Middle frontal gyrus (tissue), 1 donor: ENCODE data around the gene IRF4.

Experiments used
- DNase-seq: peaks from one replicate; pipeline ENCODE4 v3.0.0-alpha.2; 2015; ENCODE audit warnings: low spot score; ENCODE audit errors: extremely low spot score

Gene IRF4

DNA sequence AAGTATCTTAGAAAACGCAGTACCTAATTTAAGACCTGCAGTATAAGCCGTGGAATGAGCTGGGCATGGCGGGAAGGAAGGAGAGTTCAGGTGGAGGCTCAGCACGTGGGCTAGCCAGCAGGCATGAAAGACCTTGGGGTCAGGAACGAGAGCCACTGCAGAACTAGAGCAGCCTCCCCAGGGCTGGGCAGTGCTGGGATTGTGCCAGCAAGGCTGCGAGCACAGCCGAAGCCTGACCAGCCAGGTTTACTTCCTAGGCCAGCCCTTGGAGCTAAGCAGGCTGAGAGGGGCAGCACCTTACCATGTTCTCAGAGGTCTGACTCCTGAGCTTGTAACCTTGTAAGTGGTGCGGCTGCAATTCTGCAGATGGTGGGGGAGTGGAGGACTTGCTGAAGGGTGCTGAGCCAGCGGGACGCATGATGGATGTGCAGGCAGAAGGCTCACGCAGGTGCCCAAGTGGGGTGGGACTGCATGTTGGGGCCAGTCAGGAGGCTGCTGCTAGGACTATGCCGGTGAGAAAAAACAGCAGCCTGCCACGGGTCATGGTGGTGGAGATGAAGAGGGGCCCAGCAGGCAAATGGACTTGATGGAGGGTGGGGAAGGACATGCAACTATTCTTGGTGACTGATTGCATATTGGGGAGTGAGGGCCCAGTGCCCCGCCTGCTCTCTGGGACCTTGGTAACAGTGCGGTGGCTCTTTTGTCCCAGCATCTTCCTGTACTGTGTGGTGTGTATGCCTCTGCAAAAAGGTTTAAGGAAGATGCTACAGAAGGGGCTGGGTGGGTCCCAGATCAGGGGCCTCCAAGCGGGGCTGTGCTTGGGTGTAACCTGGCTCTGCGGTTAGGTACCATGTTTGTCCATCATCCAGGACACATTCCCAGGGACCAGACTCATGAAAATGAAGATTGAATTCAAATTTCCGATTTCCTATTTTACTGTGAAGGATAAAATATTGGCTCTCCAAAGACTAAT is 37.6 kb upstream of the IRF4 start:
- no peak for DNase-seq

DNA sequence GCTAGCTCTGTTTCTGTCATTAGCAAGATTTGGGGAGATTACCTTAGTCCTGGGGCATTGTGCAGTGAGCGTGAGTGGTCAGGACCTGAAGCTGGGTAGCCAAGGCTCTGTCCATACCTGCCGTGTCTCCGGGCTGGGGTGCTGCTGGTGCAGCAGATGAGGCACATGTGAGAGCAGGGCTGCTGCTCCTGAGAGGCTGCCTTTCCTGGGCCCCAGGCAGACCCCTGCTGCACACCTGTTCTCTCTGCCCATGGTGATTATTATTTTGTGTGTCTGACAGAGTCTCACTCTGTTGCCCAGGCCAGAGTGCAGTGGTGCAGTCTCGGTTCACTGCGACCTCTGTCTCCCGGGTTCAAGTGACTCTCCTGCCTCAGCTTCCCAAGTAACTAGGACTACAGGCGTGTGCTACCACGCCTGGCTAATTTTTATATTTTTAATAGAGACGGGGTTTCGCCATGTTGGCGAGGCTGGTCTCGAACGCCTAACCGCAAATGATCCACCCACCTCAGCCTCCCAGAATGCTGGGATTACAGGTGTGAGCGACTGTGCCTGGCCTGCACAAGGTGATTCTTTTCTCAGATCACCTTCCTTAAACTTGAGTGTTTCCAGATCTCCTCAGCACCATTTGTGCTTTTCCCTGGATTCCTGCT is 36.8 kb upstream of the IRF4 start:
- DNase-seq = no peak

DNA sequence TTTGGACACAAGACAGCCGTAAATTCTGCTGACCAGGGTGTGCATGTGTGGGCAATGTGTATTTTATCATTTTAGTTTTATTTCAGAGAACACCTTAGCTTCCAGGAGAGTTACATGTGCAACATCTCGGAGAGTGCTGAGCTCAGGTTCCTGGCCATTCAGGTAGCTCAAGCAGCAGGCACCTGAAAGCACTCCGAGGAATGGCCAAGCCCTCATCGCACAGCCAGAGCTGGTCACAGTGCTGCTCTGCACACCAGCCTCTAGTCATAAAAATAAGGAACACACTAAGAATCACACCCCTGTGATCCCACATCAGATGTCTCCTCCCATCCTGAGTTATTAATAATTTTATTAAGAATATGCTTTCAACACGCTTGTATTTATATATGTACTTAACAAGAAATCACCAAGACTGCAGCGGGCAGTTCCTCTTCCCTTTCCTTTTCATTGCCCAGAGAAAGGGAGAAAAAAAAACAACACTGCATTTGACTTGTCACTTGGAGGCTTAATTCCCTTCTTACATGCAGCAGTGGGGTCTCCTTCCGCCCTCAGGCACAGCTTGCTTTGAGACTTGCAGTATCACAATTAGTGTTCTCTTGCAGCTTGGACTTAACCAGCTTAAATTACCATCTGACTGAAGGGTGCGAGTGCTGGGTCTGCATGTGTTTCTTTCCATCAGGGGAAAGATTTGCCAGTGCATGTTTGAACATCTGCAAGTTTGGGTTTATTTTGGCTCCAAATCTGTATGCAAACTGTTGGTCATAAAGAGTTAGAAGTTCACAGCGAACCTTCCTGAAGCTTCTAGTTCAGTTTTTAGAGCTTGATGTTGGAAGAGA is 36.0 kb upstream of the IRF4 start:
- no peak for DNase-seq

DNA sequence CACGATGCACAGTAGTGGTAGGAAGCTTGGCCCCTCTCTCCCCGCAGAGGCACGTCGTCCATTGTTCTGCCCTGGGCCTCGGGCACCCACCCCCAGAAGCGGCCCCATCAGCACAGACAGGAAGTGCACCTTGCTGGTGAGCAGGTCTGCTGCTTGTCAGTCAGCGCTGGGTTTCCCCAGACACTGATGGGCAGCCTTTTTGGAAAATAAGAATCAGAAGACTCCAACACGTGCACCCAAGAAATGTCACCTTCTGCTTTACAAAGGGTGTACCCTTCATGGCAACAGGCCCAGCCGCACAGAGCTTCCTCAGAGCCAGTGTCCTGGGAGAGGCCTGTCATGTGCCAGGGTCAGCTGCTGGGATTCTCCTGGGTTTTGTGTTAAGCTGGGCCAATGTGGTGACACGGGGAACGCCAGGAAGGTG is 34.7 kb upstream of the IRF4 start:
- DNase-seq = no peak

DNA sequence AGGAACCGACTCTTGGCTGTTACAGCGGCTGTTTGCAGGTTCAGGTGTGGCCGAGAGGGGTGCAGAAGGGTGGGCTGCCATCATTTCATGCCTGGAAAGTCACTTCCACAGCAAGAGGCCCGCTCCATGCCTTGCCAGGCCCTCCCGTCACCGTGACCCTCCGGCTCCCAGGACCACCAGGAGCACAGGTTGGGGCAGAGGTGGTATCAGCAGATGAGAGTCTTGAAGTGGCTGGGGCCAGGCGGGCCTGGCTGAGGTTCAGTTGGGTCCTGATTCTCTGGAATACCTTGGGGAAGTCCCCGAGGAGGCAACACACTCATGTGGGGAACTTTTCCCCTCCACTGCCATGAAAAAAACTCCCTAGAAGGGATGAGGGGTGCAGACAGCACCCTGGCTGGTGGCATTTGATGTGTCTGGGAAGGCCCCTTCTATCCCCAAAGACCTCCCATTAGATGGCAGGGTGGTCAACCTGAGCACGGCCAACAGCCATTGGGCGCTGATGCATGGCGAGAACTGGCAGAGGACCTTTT is 34.2 kb upstream of the IRF4 start:
- DNase-seq = no peak

DNA sequence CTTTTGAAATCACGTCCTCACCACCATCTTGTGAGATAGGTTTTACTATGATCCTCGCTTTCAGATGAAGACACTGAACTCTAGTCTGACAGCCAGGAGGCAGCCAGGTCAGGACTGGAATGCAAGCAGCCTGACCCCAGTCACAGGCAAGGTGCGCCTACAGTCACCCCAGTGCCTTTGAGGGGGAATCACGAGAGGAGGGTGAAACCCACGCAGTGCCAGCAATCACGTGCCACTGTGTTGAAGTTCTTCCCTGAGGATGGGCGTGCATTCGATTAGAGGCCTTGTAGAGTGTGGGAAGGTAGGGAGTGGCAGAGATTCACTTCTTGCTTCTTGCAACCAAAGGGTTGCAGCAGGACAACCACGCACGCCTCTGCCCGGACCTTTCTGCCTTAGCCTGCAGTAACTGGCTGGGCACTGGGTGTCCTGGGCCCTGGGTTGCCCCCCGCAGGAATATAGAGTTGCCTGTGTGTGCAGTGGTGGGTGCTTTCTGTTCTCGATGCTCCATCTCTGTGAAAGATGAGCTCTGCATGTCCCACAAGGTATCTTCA is 33.7 kb upstream of the IRF4 start:
- no peak for DNase-seq

DNA sequence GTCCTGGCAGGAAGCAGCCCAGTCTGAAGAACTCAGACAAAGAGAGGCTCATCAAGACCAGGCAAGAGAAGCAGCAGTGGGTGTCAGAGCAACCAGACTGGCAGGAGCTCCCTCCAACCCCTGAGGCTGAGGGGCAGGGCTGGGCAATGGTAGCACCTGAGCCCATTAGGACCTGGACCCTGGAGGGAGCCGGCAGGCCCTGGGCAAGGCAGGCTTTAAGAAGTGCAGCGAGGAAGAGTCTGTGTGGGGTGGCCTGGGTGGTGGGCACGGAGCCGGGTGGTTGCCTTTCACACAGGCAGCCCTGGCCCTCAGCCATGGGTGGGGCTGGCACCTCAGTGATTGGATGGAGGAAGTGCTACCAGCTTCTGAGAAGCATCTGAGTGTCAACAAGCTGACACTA is 33.1 kb upstream of the IRF4 start:
- no peak for DNase-seq

DNA sequence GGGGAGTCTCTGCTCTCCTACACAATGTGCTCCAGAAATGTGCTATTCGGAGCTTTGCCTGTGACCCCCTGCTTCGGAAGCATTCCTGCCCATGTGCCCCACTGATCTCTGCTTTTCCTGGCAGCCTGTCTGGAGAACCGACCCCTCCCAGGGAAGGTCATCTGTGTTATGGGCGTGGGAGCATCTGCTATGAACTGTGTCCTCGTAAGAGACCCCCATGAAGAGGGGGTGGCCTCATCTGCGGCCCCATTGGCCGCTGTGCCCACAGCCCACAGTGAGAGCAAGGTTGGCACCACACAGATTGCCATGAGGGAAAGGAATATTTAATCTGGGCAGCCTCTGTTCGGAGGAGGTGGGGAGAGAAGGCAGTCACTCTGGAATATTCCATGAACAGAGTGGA is 32.7 kb upstream of the IRF4 start:
- DNase-seq = no peak

DNA sequence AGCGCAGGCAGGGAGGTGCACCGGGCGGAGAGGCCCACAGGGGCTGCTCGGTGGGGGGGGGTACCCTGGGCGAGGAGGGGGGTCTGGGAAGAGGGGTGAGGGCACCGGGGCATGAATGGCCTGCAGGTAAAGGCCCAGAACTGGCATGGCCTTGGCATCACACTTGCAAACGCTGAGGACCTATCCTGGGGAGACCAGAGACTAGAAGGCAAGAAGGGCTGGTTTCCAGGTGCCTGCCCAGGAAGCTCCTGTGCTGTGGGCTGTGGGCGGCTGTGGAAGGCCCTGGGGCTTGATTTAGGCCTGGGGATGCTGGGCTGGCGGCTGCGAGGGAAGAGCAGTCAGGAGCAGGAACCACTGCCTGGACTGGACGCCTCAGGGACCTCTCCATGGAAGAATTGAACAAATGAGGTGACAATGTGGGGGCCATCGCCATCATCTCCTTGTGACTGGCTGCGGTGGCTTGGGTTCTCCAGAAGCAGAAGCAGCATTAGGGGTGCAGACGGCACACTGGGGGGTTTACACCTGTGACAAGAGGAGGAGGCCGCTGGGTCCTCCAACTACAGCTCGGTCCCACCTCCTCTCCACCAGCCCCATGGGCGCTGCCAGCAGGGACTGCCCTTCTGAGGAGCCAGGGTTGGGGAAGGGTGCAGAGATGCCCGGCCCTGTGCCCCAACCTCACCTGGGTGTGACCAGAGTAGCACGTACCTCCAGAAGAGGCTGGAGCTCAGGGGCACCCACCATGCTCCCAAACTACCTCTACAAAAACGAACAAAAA is 32.1 kb upstream of the IRF4 start:
- no peak for DNase-seq

DNA sequence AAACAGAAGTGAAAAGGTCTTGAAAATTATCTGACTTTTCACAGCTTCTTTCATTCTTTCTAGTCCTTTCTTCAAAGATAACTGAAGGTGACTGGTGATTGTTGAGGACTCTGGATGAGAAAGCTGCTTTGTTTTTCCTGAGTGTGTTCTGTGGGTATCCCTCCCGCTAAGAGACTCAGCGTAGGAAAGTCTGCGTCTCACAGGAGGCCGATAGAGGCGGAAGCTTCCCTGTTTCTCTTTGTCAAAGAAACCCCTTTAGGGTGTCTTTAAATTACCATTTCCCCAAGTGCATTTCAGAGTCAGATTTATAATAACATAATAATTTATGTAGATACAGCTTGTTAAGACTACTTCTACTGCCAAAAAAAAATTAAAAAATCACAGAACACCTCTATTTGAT is 31.2 kb upstream of the IRF4 start:
- no peak for DNase-seq

DNA sequence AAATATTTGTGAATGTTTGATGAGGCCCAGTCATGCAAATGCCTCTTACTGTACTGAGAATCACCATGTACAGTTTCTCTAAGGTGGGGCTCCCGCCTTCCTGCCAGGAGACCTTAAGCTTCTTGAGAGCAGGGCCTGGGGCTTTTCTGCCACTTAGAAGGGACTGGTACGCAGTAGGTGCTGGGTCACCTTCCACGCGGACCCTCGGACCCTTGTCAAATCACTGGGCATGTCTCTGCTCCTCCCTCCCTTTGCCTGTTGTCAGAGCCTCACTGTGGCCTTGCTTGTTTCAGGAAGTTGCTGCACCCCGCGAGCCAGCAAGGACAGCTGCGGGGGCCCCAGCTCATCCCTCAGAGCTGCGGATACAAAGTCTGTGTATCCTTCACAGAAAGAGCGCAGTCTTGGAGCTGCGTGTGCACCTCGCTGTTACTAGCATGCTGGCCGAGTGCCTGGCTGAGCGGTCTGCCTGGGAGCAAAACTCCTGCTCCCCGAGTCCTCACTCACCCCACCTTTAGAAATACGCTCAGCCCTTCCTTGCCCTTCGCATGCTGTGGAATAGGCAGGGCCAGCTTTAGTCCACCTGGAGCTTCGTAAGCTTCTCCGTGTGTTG is 30.7 kb upstream of the IRF4 start:
- no peak for DNase-seq

DNA sequence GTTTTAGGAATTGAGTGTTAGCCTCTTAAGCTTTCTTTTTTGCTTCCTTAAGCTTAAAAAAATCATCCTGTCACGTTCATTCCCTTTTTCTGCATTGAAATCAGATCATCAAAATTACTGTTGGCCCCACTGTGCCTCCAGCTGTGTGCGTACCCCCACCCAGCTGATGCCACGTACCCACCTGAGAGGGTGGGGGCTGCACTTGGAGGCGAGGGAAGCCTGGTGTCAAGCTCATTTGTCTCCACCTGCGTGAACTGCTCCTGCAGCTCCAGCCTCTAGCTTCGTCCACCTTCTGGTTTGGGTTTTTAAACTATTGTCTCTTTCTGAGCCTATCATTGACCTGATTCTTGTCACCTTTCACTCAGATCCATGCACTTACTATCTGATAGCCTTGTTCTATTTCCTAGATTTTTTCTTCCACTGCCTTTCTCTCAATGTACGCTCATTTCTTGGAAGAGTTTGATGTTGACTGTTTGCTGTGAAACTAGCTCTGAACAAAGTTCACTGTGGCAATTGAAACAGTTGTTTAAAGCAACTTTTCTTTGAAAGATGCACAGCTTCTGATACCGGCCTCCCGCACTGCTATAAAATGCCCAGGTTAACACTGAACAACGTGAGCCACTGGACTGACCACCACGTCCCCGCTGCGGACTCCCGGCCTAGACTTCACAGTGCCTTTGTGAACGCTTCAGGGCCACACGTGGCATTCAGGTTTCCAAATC is 30.0 kb upstream of the IRF4 start:
- no peak for DNase-seq

DNA sequence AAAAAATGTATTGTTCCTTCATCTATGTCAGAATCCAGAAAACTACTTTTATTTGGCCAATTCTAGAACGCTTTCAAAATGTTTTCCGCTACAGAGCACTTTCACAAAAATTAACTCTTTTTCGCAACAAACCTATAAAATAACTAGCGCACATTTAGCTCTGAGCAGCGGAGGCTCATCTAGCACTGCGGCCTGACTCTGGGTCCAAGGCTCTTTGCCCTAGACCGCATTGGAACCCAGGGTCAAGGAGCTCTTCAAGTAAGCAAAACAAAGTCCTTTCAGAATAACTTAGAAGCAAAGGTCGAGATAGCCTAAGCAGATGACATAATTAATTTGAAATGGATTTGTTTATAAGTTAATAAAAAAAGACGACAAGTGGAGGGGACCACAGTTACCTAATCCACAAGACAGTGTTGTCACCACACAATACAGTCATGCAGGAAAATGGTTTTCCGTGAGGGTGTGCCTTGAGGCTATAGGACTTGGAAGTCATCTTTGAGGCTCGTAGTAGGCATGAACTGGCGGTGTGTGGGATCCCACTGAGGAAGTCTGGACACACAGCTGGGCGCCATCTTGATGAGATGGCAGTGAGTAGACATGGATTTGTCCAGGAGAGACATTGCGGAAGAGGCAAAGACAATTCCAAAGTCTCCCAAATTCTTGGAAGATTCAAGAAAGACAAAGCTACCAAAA is 29.2 kb upstream of the IRF4 start:
- no peak for DNase-seq

DNA sequence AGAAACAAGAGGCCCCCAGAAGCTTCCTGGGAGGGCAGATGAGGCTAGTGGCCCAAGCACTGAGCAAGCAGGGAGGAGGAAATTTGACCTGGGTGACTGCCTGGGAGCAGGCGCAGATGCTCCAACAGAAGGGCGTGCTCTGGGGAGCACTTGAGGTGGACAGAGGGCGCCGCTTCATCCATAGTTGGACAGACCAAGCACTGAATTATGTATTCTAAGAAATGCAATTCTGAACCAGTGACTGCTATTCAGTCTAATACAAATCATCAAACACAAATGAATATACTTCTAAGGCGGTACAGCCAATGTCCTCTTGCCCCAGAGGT is 28.7 kb upstream of the IRF4 start:
- no peak for DNase-seq

DNA sequence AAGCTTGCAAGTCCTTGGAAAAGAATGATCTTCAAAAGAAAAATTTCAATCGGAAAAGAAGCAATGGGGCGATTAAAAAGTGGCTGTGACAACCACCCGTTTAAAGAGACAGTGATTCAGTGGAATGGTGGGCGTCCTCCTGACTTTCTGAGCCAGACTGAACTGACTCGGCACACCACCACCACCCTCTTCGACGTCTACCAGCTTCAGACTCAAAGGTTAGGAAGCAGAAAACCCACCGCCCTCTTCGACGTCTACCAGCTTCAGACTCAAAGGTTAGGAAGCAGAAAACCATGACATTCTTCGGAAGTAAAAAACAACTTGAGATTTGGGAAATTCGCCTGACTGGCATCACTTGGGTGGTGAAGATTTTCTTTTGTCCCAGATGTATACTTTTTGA is 28.3 kb upstream of the IRF4 start:
- no peak for DNase-seq

DNA sequence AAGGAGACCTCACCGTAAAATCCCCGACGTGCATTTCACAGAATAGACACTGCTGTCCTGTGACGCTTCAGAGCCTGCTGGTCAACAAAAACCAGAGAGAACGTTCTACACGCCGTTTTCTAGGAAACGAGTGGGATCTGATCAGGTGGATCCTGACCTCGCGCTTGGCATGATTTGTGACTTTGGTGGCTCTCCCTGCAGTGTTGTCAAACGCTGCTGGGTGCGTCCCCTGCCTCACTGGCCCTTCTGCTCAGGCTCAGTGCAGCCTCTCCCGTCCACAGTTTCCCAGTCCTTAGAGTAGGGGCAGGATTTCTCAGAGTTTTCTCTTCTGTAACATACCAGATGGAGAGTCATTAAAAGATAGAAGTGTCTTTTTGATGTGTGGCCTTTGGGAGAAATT is 27.6 kb upstream of the IRF4 start:
- no peak for DNase-seq

DNA sequence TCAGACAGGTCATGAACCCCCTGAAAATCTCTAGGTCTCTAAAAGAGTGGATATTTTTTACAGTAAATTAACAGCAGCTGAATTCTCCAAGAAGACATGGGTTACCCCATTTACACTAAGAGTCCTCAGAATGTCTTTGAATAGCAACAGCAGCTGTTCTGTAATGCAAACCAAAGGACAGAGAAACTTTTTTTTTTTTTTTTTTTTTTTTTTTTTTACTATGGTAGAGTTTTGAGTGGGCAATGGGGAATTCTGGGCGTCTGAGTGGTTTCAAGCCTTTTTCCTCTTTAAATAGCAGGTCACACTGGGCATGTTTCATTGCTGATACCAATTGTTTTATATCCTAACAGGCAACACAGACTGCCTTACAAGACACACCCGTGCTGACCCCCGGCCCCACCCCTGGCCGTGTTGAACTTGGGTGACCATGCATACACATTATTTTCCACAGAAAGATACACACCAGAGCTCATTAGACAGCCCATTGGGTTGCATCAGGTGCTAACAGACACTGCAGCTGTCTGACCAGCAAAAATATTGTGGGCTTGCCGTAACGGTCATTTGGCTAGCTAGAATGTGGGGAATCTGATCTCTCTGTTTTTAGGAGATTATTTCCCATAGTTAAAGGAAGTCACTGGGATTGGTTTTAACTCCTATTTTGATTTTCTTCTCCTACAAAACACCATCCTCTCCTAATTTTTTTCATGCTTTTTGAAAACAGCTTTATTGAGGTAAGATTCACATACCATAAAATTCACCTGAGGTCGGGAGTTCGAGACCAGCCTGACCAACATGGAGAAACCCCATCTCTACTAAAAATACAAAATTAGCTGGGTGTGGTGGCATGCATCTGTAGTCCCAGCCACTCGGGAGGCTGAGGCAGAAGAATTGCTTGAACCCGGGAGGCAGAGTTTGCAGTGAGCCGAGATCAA is 26.7 kb upstream of the IRF4 start:
- DNase-seq = no peak

DNA sequence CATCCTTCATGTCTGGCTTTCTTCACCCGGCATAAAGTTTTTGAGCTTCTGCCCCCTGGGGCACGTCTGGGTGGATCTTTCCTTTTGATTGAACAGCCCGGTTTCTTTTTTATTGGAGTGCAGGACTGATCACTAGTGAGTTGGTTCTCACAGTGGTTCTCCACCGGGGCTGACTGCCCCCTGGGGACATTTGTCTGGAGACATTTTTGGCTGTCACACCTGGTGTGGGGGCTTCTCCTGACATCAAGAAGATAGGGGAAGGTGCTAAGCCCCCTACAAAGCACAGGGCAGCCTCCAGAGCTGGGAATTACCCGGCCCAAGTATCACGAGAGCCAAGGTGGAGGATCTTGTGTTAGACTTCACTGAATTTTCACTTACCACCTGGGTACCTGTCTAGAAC is 25.7 kb upstream of the IRF4 start:
- DNase-seq = no peak
